HepG2 (cell line): Measurements from ENCODE around the gene RAET1E. TPM values are rescaled to one million over a fixed set of nuclear protein-coding genes. Genes with fewer than 3 reads are reported as not detected.

ENCODE experiments used
- ATF7 ChIP-seq, 2 experiments: fragments of 450-650 bp in 1 of 2; sonication (generic) in 1 of 2; formaldehyde crosslinking in 1 of 2; IDR thresholded peaks; 2 replicates each; pipeline versions ENCODE4 v1.4.0 to v1.6.1; 2016 to 2020; ENCODE audit warnings: antibody characterized with exemption in 1 of 2, mild to moderate bottlenecking in 1 of 2, missing genetic modification reagents in 1 of 2
- DR1 ChIP-seq: sonication (generic); formaldehyde crosslinking; IDR thresholded peaks from 2 replicates; pipeline ENCODE4 v1.8.0; 2021; ENCODE audit warnings: mild to moderate bottlenecking, missing genetic modification reagents, inconsistent platforms
- GATAD2A ChIP-seq: IDR thresholded peaks from 2 replicates; pipeline ENCODE4 v1.6.1; 2016
- MAFG ChIP-seq: sonication (generic); formaldehyde crosslinking; IDR thresholded peaks from 2 replicates; pipeline ENCODE4 v1.5.1; 2020; ENCODE audit warnings: mild to moderate bottlenecking, missing genetic modification reagents
- NCOA5 ChIP-seq: sonication (generic); formaldehyde crosslinking; IDR thresholded peaks from 2 replicates; pipeline ENCODE4 v1.4.0; 2020; ENCODE audit warnings: missing genetic modification reagents
- ZBTB7B ChIP-seq: sonication (generic); formaldehyde crosslinking; IDR thresholded peaks from 2 replicates; pipeline ENCODE4 v1.4.0; 2020; ENCODE audit warnings: missing genetic modification reagents
- ZNF282 ChIP-seq: fragments of 450-650 bp; IDR thresholded peaks from 2 replicates; pipeline ENCODE4 v1.6.1; 2018; ENCODE audit not compliant: partially characterized antibody
- ZNF317 ChIP-seq: sonication (generic); formaldehyde crosslinking; IDR thresholded peaks from 2 replicates; pipeline ENCODE4 v1.5.0; 2020; ENCODE audit warnings: mild to moderate bottlenecking, missing genetic modification reagents
- ZNF749 ChIP-seq: sonication (generic); formaldehyde crosslinking; IDR thresholded peaks from 2 replicates; pipeline ENCODE4 v1.8.0; 2022; ENCODE audit warnings: mild to moderate bottlenecking, missing genetic modification reagents, moderate library complexity, borderline replicate concordance
- ZNF790 ChIP-seq: sonication (generic); formaldehyde crosslinking; IDR thresholded peaks from 2 replicates; pipeline ENCODE4 v1.8.0; 2022; ENCODE audit warnings: missing genetic modification reagents, mild to moderate bottlenecking, borderline replicate concordance
- polyA plus RNA-seq, 8 experiments: library from polyadenylated mRNA; depleted of rRNA in 3 of 8; stranded (reverse) in 7 of 8; unstranded in 1 of 8; fragments of >200 nt; fragmentation: Illumina TruSeq in 4 of 8; extraction: Trizol in 4 of 8; gene quantifications; 2 replicates each; pipeline versions ENCODE4 v1.2.1 to v1.2.3, GENCODE V29; 2011 to 2016; ENCODE audit warnings: low read depth in 4 of 8, missing spikeins in 1 of 8, mixed read lengths in 1 of 8; ENCODE audit not compliant: insufficient read depth in 1 of 8
- total RNA-seq, 5 experiments: library from RNA; depleted of rRNA; stranded (reverse); fragments of >200 nt; fragmentation: Illumina TruSeq; extraction: Trizol; gene quantifications; 2 replicates each; pipeline ENCODE4 v1.2.3, GENCODE V29; 2016; ENCODE audit warnings: low read depth in 1 of 5
- TF ChIP-seq, protein P1 (sequence below): sonication (generic); formaldehyde crosslinking; IDR thresholded peaks from 2 replicates; pipeline ENCODE4 v1.4.0; 2020; ENCODE audit warnings: missing genetic modification reagents
- TF ChIP-seq, protein P2 (sequence below): sonication (generic); formaldehyde crosslinking; IDR thresholded peaks from 2 replicates; pipeline ENCODE4 v1.4.0; 2020; ENCODE audit warnings: missing genetic modification reagents, borderline replicate concordance

Gene RAET1E
- total and polyA plus RNA-seq, 2 of the 13 experiments (the other 11 are each of a cell fraction or from before 2014, with no cell fraction given) = not detected

DNA sequence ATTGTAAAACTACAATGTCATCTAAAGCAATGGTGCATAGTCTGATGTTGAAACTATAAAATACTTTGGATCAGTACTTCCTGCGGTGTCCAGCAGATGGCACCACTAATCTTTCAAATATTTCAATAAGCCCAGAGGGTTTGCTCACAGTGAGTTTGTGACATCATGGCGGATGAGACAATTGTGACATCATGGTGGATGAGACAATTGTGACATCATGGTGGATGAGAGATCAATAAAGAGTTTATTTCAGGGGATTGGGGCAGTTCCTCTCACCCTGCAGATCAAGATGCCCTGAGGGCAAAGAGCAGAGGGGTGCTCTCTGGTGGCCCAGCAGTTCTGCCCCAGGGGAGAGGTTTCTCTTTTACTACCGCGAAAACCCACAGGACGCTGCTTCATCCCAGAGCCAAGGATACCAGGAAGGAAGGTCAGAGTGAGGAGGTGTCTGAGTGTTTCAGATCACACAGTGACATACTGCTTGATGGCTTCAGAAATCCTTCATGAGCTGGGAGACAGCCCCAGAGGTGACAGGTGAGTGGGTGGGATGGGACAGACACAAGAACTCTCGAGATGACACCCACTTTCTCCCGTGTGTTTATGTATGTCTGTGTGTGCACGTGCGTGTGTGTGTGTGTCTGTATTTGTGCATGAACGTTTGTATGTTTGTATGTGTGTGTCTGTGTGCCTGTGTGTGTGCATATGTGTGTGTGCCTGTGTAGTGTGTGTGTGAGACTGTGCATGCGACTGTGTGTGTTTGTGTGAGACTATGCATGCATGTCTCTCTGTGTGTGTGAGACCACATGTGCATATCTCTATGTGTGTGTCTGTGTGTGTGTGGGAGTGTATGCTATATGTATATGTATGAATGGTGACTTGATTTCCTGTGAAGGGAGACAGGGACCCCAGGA lies 36.6 kb upstream of the RAET1E start (continued):
- TF ChIP-seq ZNF282 (peak; percentile 90), ZNF749 (no peak), ATF7 (IDR thresholded peaks at IDR 0.05) (peak; percentile 87), ATF7 (CRISPR knock-in tag; IDR thresholded peaks at IDR 0.05) (no peak), MAFG (CRISPR knock-in tag) (no peak), ZNF790 (CRISPR knock-in tag) (no peak), ZBTB7B (CRISPR knock-in tag) (no peak), ZNF317 (no peak), NCOA5 (CRISPR knock-in tag) (no peak), DR1 (CRISPR knock-in tag) (no peak), GATAD2A (CRISPR knock-in tag) (0 out of 2 replicates have a peak, but pooled peaks have one; percentile 19)
- TF ChIP-seq, protein P1, sequence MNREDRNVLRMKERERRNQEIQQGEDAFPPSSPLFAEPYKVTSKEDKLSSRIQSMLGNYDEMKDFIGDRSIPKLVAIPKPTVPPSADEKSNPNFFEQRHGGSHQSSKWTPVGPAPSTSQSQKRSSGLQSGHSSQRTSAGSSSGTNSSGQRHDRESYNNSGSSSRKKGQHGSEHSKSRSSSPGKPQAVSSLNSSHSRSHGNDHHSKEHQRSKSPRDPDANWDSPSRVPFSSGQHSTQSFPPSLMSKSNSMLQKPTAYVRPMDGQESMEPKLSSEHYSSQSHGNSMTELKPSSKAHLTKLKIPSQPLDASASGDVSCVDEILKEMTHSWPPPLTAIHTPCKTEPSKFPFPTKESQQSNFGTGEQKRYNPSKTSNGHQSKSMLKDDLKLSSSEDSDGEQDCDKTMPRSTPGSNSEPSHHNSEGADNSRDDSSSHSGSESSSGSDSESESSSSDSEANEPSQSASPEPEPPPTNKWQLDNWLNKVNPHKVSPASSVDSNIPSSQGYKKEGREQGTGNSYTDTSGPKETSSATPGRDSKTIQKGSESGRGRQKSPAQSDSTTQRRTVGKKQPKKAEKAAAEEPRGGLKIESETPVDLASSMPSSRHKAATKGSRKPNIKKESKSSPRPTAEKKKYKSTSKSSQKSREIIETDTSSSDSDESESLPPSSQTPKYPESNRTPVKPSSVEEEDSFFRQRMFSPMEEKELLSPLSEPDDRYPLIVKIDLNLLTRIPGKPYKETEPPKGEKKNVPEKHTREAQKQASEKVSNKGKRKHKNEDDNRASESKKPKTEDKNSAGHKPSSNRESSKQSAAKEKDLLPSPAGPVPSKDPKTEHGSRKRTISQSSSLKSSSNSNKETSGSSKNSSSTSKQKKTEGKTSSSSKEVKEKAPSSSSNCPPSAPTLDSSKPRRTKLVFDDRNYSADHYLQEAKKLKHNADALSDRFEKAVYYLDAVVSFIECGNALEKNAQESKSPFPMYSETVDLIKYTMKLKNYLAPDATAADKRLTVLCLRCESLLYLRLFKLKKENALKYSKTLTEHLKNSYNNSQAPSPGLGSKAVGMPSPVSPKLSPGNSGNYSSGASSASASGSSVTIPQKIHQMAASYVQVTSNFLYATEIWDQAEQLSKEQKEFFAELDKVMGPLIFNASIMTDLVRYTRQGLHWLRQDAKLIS (CRISPR knock-in tag) = no peak
- TF ChIP-seq, protein P2, sequence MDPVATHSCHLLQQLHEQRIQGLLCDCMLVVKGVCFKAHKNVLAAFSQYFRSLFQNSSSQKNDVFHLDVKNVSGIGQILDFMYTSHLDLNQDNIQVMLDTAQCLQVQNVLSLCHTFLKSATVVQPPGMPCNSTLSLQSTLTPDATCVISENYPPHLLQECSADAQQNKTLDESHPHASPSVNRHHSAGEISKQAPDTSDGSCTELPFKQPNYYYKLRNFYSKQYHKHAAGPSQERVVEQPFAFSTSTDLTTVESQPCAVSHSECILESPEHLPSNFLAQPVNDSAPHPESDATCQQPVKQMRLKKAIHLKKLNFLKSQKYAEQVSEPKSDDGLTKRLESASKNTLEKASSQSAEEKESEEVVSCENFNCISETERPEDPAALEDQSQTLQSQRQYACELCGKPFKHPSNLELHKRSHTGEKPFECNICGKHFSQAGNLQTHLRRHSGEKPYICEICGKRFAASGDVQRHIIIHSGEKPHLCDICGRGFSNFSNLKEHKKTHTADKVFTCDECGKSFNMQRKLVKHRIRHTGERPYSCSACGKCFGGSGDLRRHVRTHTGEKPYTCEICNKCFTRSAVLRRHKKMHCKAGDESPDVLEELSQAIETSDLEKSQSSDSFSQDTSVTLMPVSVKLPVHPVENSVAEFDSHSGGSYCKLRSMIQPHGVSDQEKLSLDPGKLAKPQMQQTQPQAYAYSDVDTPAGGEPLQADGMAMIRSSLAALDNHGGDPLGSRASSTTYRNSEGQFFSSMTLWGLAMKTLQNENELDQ (CRISPR knock-in tag) = no peak
